ENCODE results near the gene TFAP2A. TPM values are rescaled to one million over a fixed set of nuclear protein-coding genes. Genes with fewer than 3 reads are reported as not detected.

Gene TFAP2A
- total and polyA plus RNA-seq, 2 donors from 2014 or later, result 10.1 to 16.2 TPM

- no peak overlapping the region for H3K9ac ChIP-seq (ENCODE audit: low read length in 3 of 3)
- no peak for TF ChIP-seq CTCF (IDR thresholded peaks at IDR 0.05; ENCODE audit: borderline replicate concordance, extremely low read depth, insufficient read depth)
- no peaks in the 10 kb centered on the region for H3K9me3 ChIP-seq (ENCODE audit: control insufficient read depth in 2 of 3, insufficient read depth in 1 of 3, low read length in 3 of 3)
Measured at GRCh38 chr6:10431423-10432164, 16.7 kb upstream of the TFAP2A start.

GRCh38 chr6:10429638-10430427, 15.0 kb upstream of the TFAP2A start:
- H3K4me3 ChIP-seq (ENCODE audit: low read length in 3 of 3), result no peak overlapping the region
- intact Hi-C loops (cut with DNase I), result no loop called here
- no peak overlapping the region for H3K27ac ChIP-seq (ENCODE audit: low read depth in 2 of 2, low read length in 2 of 2)
- H3K9me3 ChIP-seq (ENCODE audit: control insufficient read depth in 2 of 3, insufficient read depth in 1 of 3, low read length in 3 of 3), result no peaks in the 10 kb centered on the region
- DNase-seq (peak in 3 of 5 donors; percentile 46 to 82 (median 80)), FAIRE-seq (no peak)
- H3K27me3 ChIP-seq (ENCODE audit: control insufficient read depth, insufficient read depth, low read length), result peaks cover 20% of the 10 kb centered on the region
- peaks cover 0 to 6% (median 4%) of the 10 kb centered on the region in 3 donors for H3K4me1 ChIP-seq (ENCODE audit: control insufficient read depth in 2 of 3, insufficient read depth in 2 of 3, low read depth in 1 of 3, low read length in 3 of 3)
- peak; percentile 54 for TF ChIP-seq CTCF (IDR thresholded peaks at IDR 0.05; ENCODE audit: borderline replicate concordance, extremely low read depth, insufficient read depth)
- H3K36me3 ChIP-seq (ENCODE audit: control insufficient read depth in 2 of 3, insufficient read depth in 3 of 3, low read length in 3 of 3), result no peaks in the 10 kb centered on the region
- no peak overlapping the region for H3K9ac ChIP-seq (ENCODE audit: low read length in 3 of 3)

More at GRCh38 chr6:10431423-10432164, 16.7 kb upstream of the TFAP2A start:
- Histone ChIP-seq H3K4me1 (ENCODE audit: control insufficient read depth in 2 of 3, insufficient read depth in 2 of 3, low read depth in 1 of 3, low read length in 3 of 3) (no peaks in the 10 kb centered on the region), H3K27me3 (ENCODE audit: control insufficient read depth, insufficient read depth, low read length) (peaks cover 8% of the 10 kb centered on the region), H3K27ac (ENCODE audit: low read depth in 2 of 2, low read length in 2 of 2) (no peak overlapping the region), H3K4me3 (ENCODE audit: low read length in 3 of 3) (no peak overlapping the region), H3K36me3 (ENCODE audit: control insufficient read depth in 2 of 3, insufficient read depth in 3 of 3, low read length in 3 of 3) (no peaks in the 10 kb centered on the region)
- intact Hi-C loops (cut with DNase I), result no loop called here
- DNase-seq (no peak), FAIRE-seq (no peak)

GRCh38 chr6:10426781-10427279, 12.0 kb upstream of the TFAP2A start:
- H3K36me3 ChIP-seq (ENCODE audit: control insufficient read depth in 2 of 3, insufficient read depth in 3 of 3, low read length in 3 of 3), result no peaks in the 10 kb centered on the region
- intact Hi-C loops (cut with DNase I), result no loop called here
- peaks cover 48% of the 10 kb centered on the region for H3K27me3 ChIP-seq (ENCODE audit: control insufficient read depth, insufficient read depth, low read length)
- DNase-seq, result no peak
- peak overlapping the region; percentile 25 to 48 for H3K27ac ChIP-seq (ENCODE audit: low read depth in 2 of 2, low read length in 2 of 2)
- H3K4me3 ChIP-seq (ENCODE audit: low read length in 3 of 3), result peak overlapping the region; percentile 43 to 79 (median 68)
- no peak for TF ChIP-seq CTCF (IDR thresholded peaks at IDR 0.05; ENCODE audit: borderline replicate concordance, extremely low read depth, insufficient read depth)
- peaks cover 0 to 6% (median 4%) of the 10 kb centered on the region in 3 donors for H3K4me1 ChIP-seq (ENCODE audit: control insufficient read depth in 2 of 3, insufficient read depth in 2 of 3, low read depth in 1 of 3, low read length in 3 of 3)
- H3K9me3 ChIP-seq (ENCODE audit: control insufficient read depth in 2 of 3, insufficient read depth in 1 of 3, low read length in 3 of 3), result no peaks in the 10 kb centered on the region
- FAIRE-seq, result no peak
- peak overlapping the region in 2 of 3 donors; percentile 36 to 74 for H3K9ac ChIP-seq (ENCODE audit: low read length in 3 of 3)

Data from kidney (tissue), 14 donors.